ENCODE results near the gene NDUFAF2.
"Not testable (repeated sequence)": the region's sequence is repeated elsewhere in the genome, so short reads cannot be mapped to it uniquely, and the experiment has no call there.

NDUFAF2 gene

GRCh38 chr5:61052882-61053281 lies 107.9 kb downstream of the NDUFAF2 start:
- DNase-seq = peak; percentile 64 to 92

GRCh38 chr5:61053937-61054336 lies 108.9 kb downstream of the NDUFAF2 start:
- DNase-seq = peak in 1 of 2 experiments; percentile 29

GRCh38 chr5:61055434-61056006 lies 110.5 kb downstream of the NDUFAF2 start:
- peak in 1 of 2 experiments; percentile 74 for DNase-seq

- DNase-seq = no peak
Measured at GRCh38 chr5:61059499-61059898, 114.5 kb downstream of the NDUFAF2 start.

- DNase-seq = no peak
Measured at GRCh38 chr5:61069150-61069549, 124.1 kb downstream of the NDUFAF2 start.

GRCh38 chr5:61071526-61071925 lies 126.5 kb downstream of the NDUFAF2 start:
- no peak for DNase-seq

- DNase-seq = no peak
Measured at GRCh38 chr5:61076626-61077025, 131.6 kb downstream of the NDUFAF2 start.

- no peak for DNase-seq
Measured at GRCh38 chr5:61081741-61082140, 136.7 kb downstream of the NDUFAF2 start.

- no peak for DNase-seq
Measured at GRCh38 chr5:61082516-61083280, 137.7 kb downstream of the NDUFAF2 start.

- no peak for DNase-seq
Measured at GRCh38 chr5:61084658-61085057, 139.7 kb downstream of the NDUFAF2 start.

- DNase-seq = no peak
Measured at GRCh38 chr5:61085885-61086284, 140.9 kb downstream of the NDUFAF2 start.

- no peak for DNase-seq
Measured at GRCh38 chr5:61087921-61088320, 142.9 kb downstream of the NDUFAF2 start.

- DNase-seq = no peak
Measured at GRCh38 chr5:61089351-61089750, 144.3 kb downstream of the NDUFAF2 start.

GRCh38 chr5:61093046-61093771 lies 148.2 kb downstream of the NDUFAF2 start:
- not testable (repeated sequence) for DNase-seq

GRCh38 chr5:61097465-61097864 lies 152.5 kb downstream of the NDUFAF2 start:
- DNase-seq = no peak

- no peak for DNase-seq
Measured at GRCh38 chr5:61098251-61098995, 153.4 kb downstream of the NDUFAF2 start.

- no peak for DNase-seq
Measured at GRCh38 chr5:61100437-61100836, 155.4 kb downstream of the NDUFAF2 start.

GRCh38 chr5:61114441-61114840 lies 169.4 kb downstream of the NDUFAF2 start:
- DNase-seq = no peak

- DNase-seq = no peak
Measured at GRCh38 chr5:61115968-61116367, 171.0 kb downstream of the NDUFAF2 start.

GRCh38 chr5:61119066-61119465 lies 174.1 kb downstream of the NDUFAF2 start:
- no peak for DNase-seq

GRCh38 chr5:61120534-61120933 lies 175.5 kb downstream of the NDUFAF2 start:
- DNase-seq = no peak

GRCh38 chr5:61123145-61123544 lies 178.1 kb downstream of the NDUFAF2 start:
- DNase-seq = no peak

GRCh38 chr5:61130289-61130688 lies 185.3 kb downstream of the NDUFAF2 start:
- no peak for DNase-seq
